ENCODE results near the gene OGDH.
A peak's percentile ranks its signal among the peaks of the same experiment; 100 is the strongest.
"Not testable (repeated sequence)": the region's sequence is repeated elsewhere in the genome, so short reads cannot be mapped to it uniquely, and the experiment has no call there.

The OGDH gene

GRCh38 chr7:44606341-44607140, at the start of gene OGDH:
Gene OGDH (plus strand): TSS chr7:44606627. CDS start chr7:44624344, 17,717 bp downstream.
- DNase-seq (ENCODE audit: low read depth in 2 of 2): peak; percentile 98 to 99

DNA sequence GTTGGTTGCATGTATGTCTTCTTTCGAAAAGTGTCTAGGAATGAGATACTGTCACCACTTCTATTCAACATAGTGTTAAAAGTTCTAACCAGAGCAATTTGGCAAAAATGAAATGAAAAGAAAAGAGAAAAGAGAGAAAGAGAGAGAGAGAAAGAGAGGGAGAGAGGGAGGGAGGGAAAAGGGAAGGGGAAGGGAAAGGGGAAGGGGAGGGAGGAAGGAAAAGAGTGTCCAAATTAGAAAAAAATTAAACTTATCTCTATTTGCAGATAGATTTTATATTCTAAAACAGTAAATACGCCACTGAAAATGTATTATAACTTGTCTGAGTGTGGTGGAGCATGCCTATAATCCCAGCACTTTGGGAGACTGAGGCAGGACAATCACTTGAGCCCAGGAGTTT, 48.9 kb upstream of the OGDH start:
- DNase-seq (ENCODE audit: low read depth in 2 of 2): no peak

DNA sequence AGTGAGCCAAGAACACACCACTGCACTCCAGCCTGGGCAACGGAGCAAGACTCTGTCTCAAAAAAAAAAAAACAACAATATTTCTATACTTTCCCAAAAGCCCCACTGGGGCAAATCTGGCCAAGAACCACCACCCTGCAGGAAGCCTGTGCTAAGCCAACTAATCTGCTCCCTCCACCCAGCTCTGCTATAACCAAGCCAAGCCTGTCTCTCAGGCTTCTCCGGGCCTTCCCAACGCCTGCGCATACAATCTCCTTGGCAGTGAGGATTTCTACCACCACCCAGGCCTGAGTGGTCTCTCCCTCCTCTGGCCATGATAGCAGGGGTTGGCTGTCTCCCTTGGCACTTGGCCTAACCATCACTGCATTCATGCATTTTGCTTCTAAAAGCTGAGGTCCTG, 46.9 kb upstream of the OGDH start:
- no peak for DNase-seq (ENCODE audit: low read depth in 2 of 2)

GRCh38 chr7:44561481-44561880, 44.9 kb upstream of the OGDH start:
- no peak for DNase-seq (ENCODE audit: low read depth in 2 of 2)

- DNase-seq (ENCODE audit: low read depth in 2 of 2): no peak
Observed at GRCh38 chr7:44561962-44562621, 44.3 kb upstream of the OGDH start.

DNA sequence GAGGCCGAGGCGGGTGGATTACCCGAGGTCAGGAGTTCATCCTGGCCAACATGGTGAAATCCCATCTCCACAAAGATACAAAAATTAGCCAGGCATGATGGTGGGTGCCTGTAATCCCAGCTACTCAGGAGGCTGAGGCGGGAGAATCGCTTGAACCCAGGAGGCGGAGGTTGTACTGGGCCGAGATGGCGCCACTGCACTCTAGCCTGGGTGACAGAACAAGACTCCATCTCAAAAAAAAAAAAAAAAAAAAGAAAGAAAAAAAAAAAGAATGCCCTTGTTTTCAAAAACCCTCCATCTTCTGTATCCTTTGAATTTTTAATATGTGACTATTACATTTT, 43.8 kb upstream of the OGDH start:
- DNase-seq (ENCODE audit: low read depth in 2 of 2): not testable (repeated sequence)

GRCh38 chr7:44563171-44563679, 43.2 kb upstream of the OGDH start:
- DNase-seq (ENCODE audit: low read depth in 2 of 2): no peak

- DNase-seq (ENCODE audit: low read depth in 2 of 2): no peak
Observed at GRCh38 chr7:44564606-44565005, 41.8 kb upstream of the OGDH start.

DNA sequence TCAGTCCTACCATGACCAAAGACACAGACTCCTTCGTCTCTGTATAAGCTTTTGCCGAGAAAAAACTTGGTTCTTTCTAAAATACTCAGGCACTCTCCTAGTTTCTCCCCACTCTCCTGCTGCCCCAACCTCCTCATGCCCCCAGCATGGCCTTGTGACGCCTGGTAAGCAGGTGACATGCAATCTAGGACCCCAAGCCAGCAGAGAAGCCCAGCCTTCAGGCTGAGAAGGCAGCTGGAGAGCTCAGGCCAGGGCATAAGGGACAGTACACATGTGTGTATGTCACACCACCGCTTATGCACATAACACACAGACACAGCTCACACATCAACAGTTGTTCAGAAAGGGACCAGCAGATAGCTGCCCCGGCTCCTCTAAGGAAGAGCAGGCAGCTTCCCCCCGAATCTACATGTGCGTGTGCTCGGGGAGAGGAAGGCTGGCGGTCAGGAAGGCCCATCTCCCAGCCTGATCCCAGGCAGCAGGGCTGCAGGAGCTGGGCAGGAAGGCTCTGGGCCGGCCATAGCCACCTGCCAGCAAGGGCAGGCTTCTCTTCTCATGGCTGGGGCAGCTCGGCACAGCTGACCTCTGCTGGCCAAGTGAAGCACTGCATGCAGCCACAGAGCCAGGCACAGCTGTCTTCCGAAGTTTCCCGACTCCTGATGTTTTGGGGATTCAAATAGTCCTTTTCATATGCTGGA, 41.2 kb upstream of the OGDH start:
- DNase-seq (ENCODE audit: low read depth in 2 of 2): peak; percentile 25 to 38

GRCh38 chr7:44565795-44566559, 40.5 kb upstream of the OGDH start:
- DNase-seq (ENCODE audit: low read depth in 2 of 2): no peak

DNA sequence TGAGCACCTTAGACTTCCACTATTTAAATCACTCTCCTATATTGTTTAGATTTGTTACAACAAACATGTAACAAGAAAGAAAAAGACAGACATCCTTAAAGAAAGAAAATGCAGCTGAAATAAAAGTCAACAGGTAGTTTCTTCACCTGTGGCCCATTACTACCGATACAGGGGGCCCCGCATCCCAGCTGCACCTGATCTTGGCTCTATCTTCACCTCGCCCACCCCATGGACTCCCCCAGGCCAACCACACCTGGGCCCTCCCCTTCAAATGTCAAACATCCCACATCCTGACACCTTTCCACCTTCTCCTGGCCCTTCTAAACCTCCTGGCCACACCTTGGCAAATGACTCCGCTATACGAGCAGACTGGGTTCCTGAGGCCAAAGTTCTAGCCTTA, 39.7 kb upstream of the OGDH start:
- DNase-seq (ENCODE audit: low read depth in 2 of 2): no peak

DNA sequence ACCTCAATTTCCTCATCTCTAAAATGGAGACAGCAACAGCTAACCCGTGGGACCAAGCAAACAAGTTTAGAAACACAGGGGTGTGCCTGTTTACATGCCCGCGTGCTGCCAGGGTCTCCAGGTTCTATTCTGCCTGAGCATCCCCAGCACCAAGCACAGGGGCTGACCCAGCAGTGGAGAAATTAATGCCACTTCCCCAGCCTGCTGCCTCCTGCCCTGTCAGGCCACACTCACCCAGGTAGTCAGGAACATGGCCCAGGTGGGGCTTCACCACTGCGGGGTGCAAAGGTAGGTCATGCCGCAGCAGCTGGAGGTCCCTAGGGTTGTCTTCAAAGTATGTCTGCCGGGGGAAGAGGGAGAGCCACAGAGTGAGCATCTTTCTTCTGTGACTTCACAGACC, 38.5 kb upstream of the OGDH start:
- DNase-seq (ENCODE audit: low read depth in 2 of 2): no peak

- DNase-seq (ENCODE audit: low read depth in 2 of 2): no peak
Observed at GRCh38 chr7:44568771-44569560, 37.5 kb upstream of the OGDH start.

DNA sequence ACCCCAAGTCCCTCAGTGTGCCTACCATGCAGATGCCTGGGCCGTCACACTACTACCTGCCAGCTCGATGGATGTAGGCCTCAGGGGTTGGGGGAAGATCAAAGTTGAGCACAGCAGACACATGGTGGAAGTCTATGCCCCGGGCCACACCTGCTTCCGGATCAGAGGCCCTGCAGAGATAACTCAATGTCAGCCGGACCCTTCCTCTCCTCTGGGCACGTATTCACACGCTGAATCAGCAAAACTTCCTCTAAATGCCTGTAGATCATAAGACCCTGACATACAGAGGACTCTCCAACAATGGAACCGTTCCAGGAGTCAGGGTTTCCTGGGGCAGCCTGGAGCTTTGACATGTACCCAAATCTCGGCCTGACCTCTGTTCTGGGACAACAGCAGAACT, 36.5 kb upstream of the OGDH start:
- DNase-seq (ENCODE audit: low read depth in 2 of 2): no peak

GRCh38 chr7:44572771-44573170, 33.7 kb upstream of the OGDH start:
- no peak for DNase-seq (ENCODE audit: low read depth in 2 of 2)

DNA sequence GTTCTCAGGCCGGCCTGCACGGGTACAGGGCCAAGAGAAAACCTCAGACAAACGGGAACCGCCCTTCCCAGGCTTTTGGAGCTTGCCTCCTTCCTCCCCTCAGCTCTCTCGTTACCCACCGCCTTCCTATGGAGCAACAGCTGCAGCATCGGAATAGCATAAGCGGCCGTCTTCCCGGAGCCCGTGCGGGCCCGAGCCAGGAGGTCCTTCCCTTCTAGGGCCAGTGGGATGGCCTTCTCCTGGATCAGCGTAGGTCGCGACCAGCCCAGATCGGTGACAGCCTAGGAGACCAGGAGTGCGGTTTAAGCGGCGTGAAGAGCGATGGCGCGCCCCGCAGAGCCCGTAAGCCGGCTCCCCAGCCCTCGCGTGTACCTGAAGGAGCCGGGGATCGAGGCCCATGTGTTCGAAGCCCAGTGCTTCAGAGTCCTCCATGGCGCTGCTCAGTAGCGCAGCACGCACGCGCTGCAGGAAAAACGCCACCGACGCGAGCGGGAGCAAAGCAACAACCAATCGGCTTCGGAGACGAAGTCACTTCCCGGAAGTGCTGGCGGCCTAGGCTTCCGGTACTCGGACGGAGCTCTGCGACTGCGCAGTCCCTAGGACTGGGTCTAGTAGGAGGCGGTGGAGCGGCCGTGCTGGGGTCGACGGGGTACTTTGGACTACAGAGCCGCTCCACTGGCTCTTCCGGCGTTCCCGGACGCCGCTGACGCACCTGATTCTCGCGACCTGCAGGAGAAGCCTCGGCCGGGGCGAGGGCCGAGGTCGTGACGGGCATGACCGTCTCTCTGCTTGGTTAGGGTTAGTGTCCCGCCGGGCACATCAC, 32.8 kb upstream of the OGDH start, which contains the start of gene DDX56:
Gene DDX56 (minus strand): TSS at position 445 of the 823 bp plus-strand sequence. CDS start 13 bp downstream, at position 432.
- peak; percentile 91 to 93 for DNase-seq (ENCODE audit: low read depth in 2 of 2)

GRCh38 chr7:44574287-44574872, 32.0 kb upstream of the OGDH start:
- no peak for DNase-seq (ENCODE audit: low read depth in 2 of 2)

DNA sequence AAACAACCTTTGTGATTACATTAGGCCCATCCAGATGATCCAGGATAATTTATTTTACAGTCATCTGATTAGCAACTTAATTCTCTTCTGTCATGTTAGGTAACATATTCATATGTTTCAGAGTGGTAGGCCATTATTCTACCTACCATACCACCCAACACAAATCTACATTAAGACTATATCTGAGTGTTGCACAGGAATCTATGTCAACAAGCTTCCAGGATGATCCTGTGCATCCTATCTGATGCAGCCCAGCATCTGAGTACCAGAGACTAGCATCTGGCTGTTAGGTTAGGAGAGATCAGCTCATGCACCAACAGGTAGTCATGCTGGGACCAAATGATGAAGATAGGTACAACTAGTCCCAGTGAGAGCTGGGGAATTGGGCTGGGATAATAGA, 31.4 kb upstream of the OGDH start:
- no peak for DNase-seq (ENCODE audit: low read depth in 2 of 2)

GRCh38 chr7:44576228-44576627, 30.2 kb upstream of the OGDH start:
- no peak for DNase-seq (ENCODE audit: low read depth in 2 of 2)
